ENCODE data around the gene TFAP2E. TPM values are rescaled to one million over a fixed set of nuclear protein-coding genes. Genes with fewer than 3 reads are reported as not detected.

TFAP2E gene
- total RNA-seq, 1 experiment from 2014 or later = 3.2 TPM

DNA sequence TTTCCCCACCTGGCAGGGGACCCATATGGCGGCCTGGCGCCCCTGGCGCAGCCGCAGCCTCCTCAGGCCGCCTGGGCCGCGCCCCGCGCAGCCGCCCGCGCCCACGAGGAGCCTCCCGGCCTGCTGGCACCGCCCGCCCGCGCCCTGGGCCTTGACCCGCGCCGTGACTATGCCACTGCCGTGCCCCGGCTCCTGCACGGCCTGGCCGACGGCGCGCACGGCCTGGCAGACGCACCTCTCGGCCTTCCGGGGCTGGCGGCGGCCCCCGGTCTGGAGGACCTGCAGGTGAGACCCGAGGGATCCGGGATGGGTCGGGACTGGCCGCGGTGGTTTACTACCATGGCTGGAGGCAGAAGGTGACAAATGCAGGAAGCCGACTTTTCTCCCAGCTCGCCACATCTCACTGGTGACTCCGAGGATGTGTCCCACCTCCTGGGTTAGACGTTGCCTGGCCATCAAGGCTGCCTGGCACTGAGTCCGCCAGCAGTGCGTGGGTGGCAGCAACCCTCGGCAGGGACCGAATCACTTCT, 1.1 kb downstream of the TFAP2E start:
- Histone ChIP-seq H3K9me3 (ENCODE audit: control insufficient read depth, insufficient read depth, low read depth, low read length) (no peaks in the 10 kb centered on the region), H3K4me3 (ENCODE audit: low read depth in 2 of 2, low read length in 2 of 2) (peak overlapping the region in 1 of 2 experiments; percentile 63; a peak in 2 of 4 replicates), H3K27ac (ENCODE audit: low read length) (no peak overlapping the region), H3K4me1 (ENCODE audit: control insufficient read depth, insufficient read depth, low read length) (peaks cover 4% of the 10 kb centered on the region), H3K36me3 (ENCODE audit: control insufficient read depth, insufficient read depth, low read length) (no peaks in the 10 kb centered on the region), H3K27me3 (ENCODE audit: control insufficient read depth, insufficient read depth, low read length) (no peaks in the 10 kb centered on the region)
- no TSS peak for BruUV-seq (replicated peaks)
- CTCF ChIA-PET = no interaction called here
- TF ChIP-seq SIN3A (IDR thresholded peaks at IDR 0.05; ENCODE audit: borderline replicate concordance, insufficient read depth, low read depth, low read length) = no peak
- TF ChIP-seq, protein P1, sequence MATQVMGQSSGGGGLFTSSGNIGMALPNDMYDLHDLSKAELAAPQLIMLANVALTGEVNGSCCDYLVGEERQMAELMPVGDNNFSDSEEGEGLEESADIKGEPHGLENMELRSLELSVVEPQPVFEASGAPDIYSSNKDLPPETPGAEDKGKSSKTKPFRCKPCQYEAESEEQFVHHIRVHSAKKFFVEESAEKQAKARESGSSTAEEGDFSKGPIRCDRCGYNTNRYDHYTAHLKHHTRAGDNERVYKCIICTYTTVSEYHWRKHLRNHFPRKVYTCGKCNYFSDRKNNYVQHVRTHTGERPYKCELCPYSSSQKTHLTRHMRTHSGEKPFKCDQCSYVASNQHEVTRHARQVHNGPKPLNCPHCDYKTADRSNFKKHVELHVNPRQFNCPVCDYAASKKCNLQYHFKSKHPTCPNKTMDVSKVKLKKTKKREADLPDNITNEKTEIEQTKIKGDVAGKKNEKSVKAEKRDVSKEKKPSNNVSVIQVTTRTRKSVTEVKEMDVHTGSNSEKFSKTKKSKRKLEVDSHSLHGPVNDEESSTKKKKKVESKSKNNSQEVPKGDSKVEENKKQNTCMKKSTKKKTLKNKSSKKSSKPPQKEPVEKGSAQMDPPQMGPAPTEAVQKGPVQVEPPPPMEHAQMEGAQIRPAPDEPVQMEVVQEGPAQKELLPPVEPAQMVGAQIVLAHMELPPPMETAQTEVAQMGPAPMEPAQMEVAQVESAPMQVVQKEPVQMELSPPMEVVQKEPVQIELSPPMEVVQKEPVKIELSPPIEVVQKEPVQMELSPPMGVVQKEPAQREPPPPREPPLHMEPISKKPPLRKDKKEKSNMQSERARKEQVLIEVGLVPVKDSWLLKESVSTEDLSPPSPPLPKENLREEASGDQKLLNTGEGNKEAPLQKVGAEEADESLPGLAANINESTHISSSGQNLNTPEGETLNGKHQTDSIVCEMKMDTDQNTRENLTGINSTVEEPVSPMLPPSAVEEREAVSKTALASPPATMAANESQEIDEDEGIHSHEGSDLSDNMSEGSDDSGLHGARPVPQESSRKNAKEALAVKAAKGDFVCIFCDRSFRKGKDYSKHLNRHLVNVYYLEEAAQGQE (IDR thresholded peaks at IDR 0.05; ENCODE audit: insufficient read depth in 1 of 2, low read depth in 2 of 2, low read length in 1 of 2) = no peak
- no peak for TF ChIP-seq TCF7L2 (IDR thresholded peaks at IDR 0.05; ENCODE audit: low read depth, low read length)
- no peak for TF ChIP-seq POLR2AphosphoS5 (IDR thresholded peaks at IDR 0.05; ENCODE audit: low read depth, low read length)
- TF ChIP-seq, protein P2, sequence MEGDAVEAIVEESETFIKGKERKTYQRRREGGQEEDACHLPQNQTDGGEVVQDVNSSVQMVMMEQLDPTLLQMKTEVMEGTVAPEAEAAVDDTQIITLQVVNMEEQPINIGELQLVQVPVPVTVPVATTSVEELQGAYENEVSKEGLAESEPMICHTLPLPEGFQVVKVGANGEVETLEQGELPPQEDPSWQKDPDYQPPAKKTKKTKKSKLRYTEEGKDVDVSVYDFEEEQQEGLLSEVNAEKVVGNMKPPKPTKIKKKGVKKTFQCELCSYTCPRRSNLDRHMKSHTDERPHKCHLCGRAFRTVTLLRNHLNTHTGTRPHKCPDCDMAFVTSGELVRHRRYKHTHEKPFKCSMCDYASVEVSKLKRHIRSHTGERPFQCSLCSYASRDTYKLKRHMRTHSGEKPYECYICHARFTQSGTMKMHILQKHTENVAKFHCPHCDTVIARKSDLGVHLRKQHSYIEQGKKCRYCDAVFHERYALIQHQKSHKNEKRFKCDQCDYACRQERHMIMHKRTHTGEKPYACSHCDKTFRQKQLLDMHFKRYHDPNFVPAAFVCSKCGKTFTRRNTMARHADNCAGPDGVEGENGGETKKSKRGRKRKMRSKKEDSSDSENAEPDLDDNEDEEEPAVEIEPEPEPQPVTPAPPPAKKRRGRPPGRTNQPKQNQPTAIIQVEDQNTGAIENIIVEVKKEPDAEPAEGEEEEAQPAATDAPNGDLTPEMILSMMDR (IDR thresholded peaks at IDR 0.05) = no peak
- ATAC-seq (no peak), DNase-seq (ENCODE audit: low read depth, low spot score) (no peak)
- POLR2A ChIA-PET = no interaction called here
- in situ Hi-C loops (cut with HindIII; ENCODE audit: low pct_unique_long_range_greater_than_20kb, low sequenced_read_pairs) (no loop called here), intact Hi-C loops (cut with micrococcal nuclease; ENCODE audit: unreplicated experiment) (no loop called here)

DNA sequence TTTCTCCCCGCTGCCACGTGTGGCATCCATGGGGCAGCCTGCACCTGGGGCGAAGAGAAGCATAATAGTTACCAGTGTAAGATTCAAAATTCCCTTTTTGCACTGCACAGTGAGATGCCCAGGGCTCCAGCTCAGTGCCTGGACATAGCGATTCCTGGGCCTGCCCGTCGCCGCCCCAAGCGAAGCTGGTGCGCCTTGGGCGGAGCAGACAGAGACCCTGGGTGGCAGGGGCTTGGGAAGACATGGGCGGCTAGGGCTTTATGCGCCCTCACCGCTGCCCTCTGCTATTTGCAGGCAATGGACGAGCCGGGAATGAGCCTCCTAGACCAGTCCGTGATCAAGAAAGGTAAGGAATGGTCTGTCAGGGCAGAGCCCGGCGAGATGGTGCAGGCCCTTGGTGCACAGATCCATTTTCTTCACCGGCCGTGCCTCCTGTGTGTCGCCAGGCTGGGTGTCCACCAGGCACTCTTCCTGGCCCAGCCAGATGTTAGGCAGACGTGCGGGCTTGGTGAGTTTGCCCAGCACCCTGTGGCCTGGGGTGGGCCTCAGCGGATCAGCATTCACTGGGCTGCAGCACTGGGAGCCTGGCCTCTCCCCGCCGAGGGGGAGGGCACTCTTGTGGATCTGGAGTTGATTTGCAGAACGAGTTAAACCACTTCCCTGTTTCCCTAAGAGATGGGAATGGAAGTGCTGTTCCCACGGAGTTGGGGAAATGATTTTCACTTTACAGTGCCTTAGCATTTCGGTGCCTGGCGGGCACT, 1.7 kb downstream of the TFAP2E start:
- intact Hi-C loops (cut with micrococcal nuclease; ENCODE audit: unreplicated experiment) = no loop called here
- Histone ChIP-seq H3K4me3 (ENCODE audit: low read depth in 2 of 2, low read length in 2 of 2) (no peak overlapping the region), H3K27me3 (ENCODE audit: control insufficient read depth, insufficient read depth, low read length) (no peaks in the 10 kb centered on the region), H3K36me3 (ENCODE audit: control insufficient read depth, insufficient read depth, low read length) (no peaks in the 10 kb centered on the region), H3K4me1 (ENCODE audit: control insufficient read depth, insufficient read depth, low read length) (peaks cover 4% of the 10 kb centered on the region), H3K27ac (ENCODE audit: low read length) (no peak overlapping the region), H3K9me3 (ENCODE audit: control insufficient read depth, insufficient read depth, low read depth, low read length) (no peaks in the 10 kb centered on the region)
- in situ Hi-C loops (cut with HindIII; ENCODE audit: low pct_unique_long_range_greater_than_20kb, low sequenced_read_pairs) = no loop called here
- ATAC-seq (no peak), DNase-seq (ENCODE audit: low read depth, low spot score) (no peak)
- CTCF ChIA-PET = no interaction called here
- TF ChIP-seq, protein P1 (IDR thresholded peaks at IDR 0.05; ENCODE audit: insufficient read depth in 1 of 2, low read depth in 2 of 2, low read length in 1 of 2) = no peak
- no peak for TF ChIP-seq TCF7L2 (IDR thresholded peaks at IDR 0.05; ENCODE audit: low read depth, low read length)
- TF ChIP-seq, protein P2 (IDR thresholded peaks at IDR 0.05) = no peak
- TF ChIP-seq POLR2AphosphoS5 (IDR thresholded peaks at IDR 0.05; ENCODE audit: low read depth, low read length) = no peak
- no peak for TF ChIP-seq SIN3A (IDR thresholded peaks at IDR 0.05; ENCODE audit: borderline replicate concordance, insufficient read depth, low read depth, low read length)
- POLR2A ChIA-PET = no interaction called here
- no TSS peak for BruUV-seq (replicated peaks)
